Vagina (tissue), 2 donors: ENCODE measurements around the gene DCUN1D2.

ENCODE experiments used
- POLR2A ChIP-seq, 2 donors: fragments of 450-650 bp; IDR thresholded peaks; one replicate each; pipeline ENCODE4 v1.6.1; 2017; ENCODE audit warnings: antibody characterized with exemption in 2 of 2, mild to moderate bottlenecking in 2 of 2, moderate library complexity in 2 of 2
- POLR2AphosphoS5 ChIP-seq, 2 donors: sonication (generic); formaldehyde crosslinking; IDR thresholded peaks; one replicate each; pipeline ENCODE4 v1.9.0; 2017; ENCODE audit warnings: antibody characterized with exemption in 2 of 2, mild to moderate bottlenecking in 2 of 2, low read depth in 1 of 2; ENCODE audit not compliant: insufficient read depth in 1 of 2
- TF ChIP-seq, protein P1 (sequence below), 3 experiments: fragments of 450-650 bp in 2 of 3; fragments of 200-600 bp in 1 of 3; sonication (generic) in 1 of 3; IDR thresholded peaks; one replicate each; pipeline ENCODE4 v1.5.1; 2017 to 2019; ENCODE audit warnings: antibody characterized with exemption in 3 of 3, mild to moderate bottlenecking in 2 of 3, moderate library complexity in 2 of 3

DNA sequence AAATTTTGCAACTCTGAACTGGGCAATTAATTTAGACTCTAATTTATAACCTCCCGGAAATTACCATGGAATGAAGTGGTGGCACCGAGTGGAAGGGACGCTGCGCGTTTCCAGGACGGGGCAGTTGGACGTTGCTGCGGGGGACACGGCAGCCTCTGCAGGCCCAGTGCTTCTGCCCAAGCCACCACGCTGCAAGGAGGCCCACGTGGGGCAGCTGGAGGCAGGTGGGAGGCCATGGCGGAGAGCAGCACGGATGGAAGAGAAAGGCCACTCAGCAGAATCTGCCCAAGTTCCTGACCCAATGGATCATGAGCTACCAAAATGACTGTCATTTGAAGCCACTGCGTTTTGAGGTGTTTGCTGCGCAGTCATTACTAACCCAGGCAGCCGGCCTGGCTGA, 26.0 kb downstream of the DCUN1D2 start:
- TF ChIP-seq POLR2A (IDR thresholded peaks at IDR 0.05) (no peak), POLR2AphosphoS5 (IDR thresholded peaks at IDR 0.05; ENCODE audit: insufficient read depth in 1 of 2, low read depth in 1 of 2) (no peak)
- TF ChIP-seq, protein P1, sequence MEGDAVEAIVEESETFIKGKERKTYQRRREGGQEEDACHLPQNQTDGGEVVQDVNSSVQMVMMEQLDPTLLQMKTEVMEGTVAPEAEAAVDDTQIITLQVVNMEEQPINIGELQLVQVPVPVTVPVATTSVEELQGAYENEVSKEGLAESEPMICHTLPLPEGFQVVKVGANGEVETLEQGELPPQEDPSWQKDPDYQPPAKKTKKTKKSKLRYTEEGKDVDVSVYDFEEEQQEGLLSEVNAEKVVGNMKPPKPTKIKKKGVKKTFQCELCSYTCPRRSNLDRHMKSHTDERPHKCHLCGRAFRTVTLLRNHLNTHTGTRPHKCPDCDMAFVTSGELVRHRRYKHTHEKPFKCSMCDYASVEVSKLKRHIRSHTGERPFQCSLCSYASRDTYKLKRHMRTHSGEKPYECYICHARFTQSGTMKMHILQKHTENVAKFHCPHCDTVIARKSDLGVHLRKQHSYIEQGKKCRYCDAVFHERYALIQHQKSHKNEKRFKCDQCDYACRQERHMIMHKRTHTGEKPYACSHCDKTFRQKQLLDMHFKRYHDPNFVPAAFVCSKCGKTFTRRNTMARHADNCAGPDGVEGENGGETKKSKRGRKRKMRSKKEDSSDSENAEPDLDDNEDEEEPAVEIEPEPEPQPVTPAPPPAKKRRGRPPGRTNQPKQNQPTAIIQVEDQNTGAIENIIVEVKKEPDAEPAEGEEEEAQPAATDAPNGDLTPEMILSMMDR (IDR thresholded peaks at IDR 0.05) = no peak
